GM21423 (cell line): ENCODE results near the gene RAPH1.
"Not testable (repeated sequence)": the region's sequence is repeated elsewhere in the genome, so short reads cannot be mapped to it uniquely, and the experiment has no call there.

Experiments
- ATAC-seq: cut with Tn5 transposase; IDR thresholded peaks from one replicate; pipeline ENCODE4 v1.9.1; 2021; ENCODE audit warnings: mild to moderate bottlenecking, moderate library complexity; ENCODE audit not compliant: unreplicated experiment

Gene RAPH1

GRCh38 chr2:203437511-203437910 is 97.6 kb downstream of the RAPH1 start:
- ATAC-seq, result no peak

GRCh38 chr2:203436496-203436895 is 98.6 kb downstream of the RAPH1 start:
- ATAC-seq, result no peak

GRCh38 chr2:203432811-203433210 is 102.3 kb downstream of the RAPH1 start:
- ATAC-seq, result no peak

- ATAC-seq, result no peak
Observed at GRCh38 chr2:203431391-203432185, 103.5 kb downstream of the RAPH1 start.

- not testable (repeated sequence) for ATAC-seq
Observed at GRCh38 chr2:203429643-203430042, 105.5 kb downstream of the RAPH1 start.

- ATAC-seq, result no peak
Observed at GRCh38 chr2:203427061-203427460, 108.0 kb downstream of the RAPH1 start.

GRCh38 chr2:203418271-203418670 is 116.8 kb downstream of the RAPH1 start:
- ATAC-seq, result no peak

- ATAC-seq, result no peak
Observed at GRCh38 chr2:203413796-203414195, 121.3 kb downstream of the RAPH1 start.

- no peak for ATAC-seq
Observed at GRCh38 chr2:203412546-203413331, 122.4 kb downstream of the RAPH1 start.

GRCh38 chr2:203407496-203407895 is 127.6 kb downstream of the RAPH1 start:
- no peak for ATAC-seq

- ATAC-seq, result no peak
Observed at GRCh38 chr2:203404996-203405395, 130.1 kb downstream of the RAPH1 start.

- no peak for ATAC-seq
Observed at GRCh38 chr2:203400805-203401585, 134.1 kb downstream of the RAPH1 start.

GRCh38 chr2:203399031-203399430 is 136.1 kb downstream of the RAPH1 start:
- ATAC-seq, result no peak

- ATAC-seq, result no peak
Observed at GRCh38 chr2:203396667-203397066, 138.4 kb downstream of the RAPH1 start.

GRCh38 chr2:203395858-203396257 is 139.2 kb downstream of the RAPH1 start:
- ATAC-seq, result no peak

GRCh38 chr2:203394519-203395227 is 140.4 kb downstream of the RAPH1 start:
- ATAC-seq, result no peak

GRCh38 chr2:203388153-203388552 is 146.9 kb downstream of the RAPH1 start:
- not testable (repeated sequence) for ATAC-seq

- no peak for ATAC-seq
Observed at GRCh38 chr2:203383038-203383437, 152.1 kb downstream of the RAPH1 start.

- ATAC-seq, result no peak
Observed at GRCh38 chr2:203379156-203379555, 155.9 kb downstream of the RAPH1 start.

GRCh38 chr2:203376173-203376572 is 158.9 kb downstream of the RAPH1 start:
- no peak for ATAC-seq

GRCh38 chr2:203372706-203373105 is 162.4 kb downstream of the RAPH1 start:
- ATAC-seq, result not testable (repeated sequence)
